Activated naive CD4-positive, alpha-beta T cell treated with anti-CD3 and anti-CD28 coated beads, Interleukin-2, amount 10 ng/mL, durations not matched to agents 7 days and 5 days (primary cell): ENCODE results near the gene GAL.
"Not testable (repeated sequence)": the region's sequence is repeated elsewhere in the genome, so short reads cannot be mapped to it uniquely, and the experiment has no call there.

Source experiments
- CTCF ChIA-PET: fragments of 350-600 bp; sonication (Branson Sonifier 250); formaldehyde crosslinking; loops from one replicate; lab custom pipeline; 2021; ENCODE audit warnings: antibody characterized with exemption; lab: Charles Lee
- DNase-seq: peaks from one replicate; pipeline ENCODE4 v3.0.0-alpha.2; 2020
- H3K27ac Mint-ChIP-seq: one replicate; pipeline ENCODE4 v1.8.0; 2021; ENCODE audit warnings: mild to moderate bottlenecking, moderate library complexity, mixed read lengths
- H3K27me3 Mint-ChIP-seq: one replicate; pipeline ENCODE4 v1.8.0; 2021; ENCODE audit warnings: mild to moderate bottlenecking, mixed read lengths
- H3K36me3 Mint-ChIP-seq: one replicate; pipeline ENCODE4 v1.8.0; 2021; ENCODE audit warnings: mixed read lengths
- H3K4me1 Mint-ChIP-seq: one replicate; pipeline ENCODE4 v1.8.0; 2021; ENCODE audit warnings: mixed read lengths
- H3K4me3 Mint-ChIP-seq: one replicate; pipeline ENCODE4 v1.8.0; 2021; ENCODE audit warnings: mild to moderate bottlenecking, moderate library complexity, mixed read lengths
- H3K9me3 Mint-ChIP-seq: one replicate; pipeline ENCODE4 v1.8.0; 2021; ENCODE audit warnings: mixed read lengths

The GAL gene, protein sequence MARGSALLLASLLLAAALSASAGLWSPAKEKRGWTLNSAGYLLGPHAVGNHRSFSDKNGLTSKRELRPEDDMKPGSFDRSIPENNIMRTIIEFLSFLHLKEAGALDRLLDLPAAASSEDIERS

DNA sequence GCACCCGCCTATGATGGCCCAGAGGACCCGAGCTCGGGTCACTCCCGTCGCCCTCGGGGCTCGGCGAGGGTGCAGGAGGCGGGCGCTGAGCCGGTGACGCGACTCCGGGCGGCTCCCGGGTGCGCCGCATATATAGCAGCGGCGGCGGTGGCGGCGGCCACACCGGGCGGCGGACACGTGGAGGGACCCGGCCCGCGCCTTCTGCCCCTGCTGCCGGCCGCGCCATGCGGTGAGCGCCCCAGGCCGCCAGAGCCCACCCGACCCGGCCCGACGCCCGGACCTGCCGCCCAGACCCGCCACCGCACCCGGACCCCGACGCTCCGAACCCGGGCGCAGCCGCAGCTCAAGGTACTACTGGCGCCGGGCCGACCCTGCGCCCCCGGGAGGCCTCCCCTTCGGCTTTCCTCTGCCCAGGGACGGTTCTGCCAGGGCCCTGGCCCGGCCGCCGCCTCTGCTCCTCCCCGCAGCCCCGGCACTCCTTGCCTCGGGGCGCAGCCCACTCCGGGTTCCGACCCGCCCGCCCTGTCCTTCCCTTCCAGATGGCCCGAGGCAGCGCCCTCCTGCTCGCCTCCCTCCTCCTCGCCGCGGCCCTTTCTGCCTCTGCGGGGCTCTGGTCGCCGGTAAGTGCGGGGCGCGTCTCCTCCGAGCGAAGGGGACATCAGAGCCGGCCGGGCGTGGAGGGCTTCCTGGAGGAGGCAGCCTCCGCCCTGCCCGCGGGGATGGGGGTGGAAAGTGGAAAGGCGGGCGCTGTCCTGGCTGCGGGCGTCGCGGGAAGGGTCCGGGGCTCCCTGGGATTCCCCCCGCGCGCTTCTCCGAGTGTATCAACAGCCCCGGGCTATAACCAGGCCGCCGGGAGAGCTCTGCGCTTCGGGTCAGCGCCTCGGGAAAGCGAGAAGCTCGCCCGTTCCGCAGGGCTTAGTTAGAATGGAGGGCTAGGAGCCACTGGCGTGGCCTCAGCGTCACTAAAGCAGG lies at the start of gene GAL:
Gene GAL, plus strand, starts transcription at position 160 of the 972 bp plus-strand sequence. Its CDS starts 380 bp downstream, at position 540.
- CTCF ChIA-PET: no interaction called here
- no peak within 1 kb of the TSS for H3K27ac Mint-ChIP-seq
- peaks cover 1% of the 10 kb centered on the region for H3K4me1 Mint-ChIP-seq
- no peaks in the 10 kb centered on the region for H3K36me3 Mint-ChIP-seq
- DNase-seq: no peak
- H3K9me3 Mint-ChIP-seq: no peaks in the 10 kb centered on the region
- H3K27me3 Mint-ChIP-seq: peaks cover 90% of the 10 kb centered on the region
- H3K4me3 Mint-ChIP-seq: no peak within 1 kb of the TSS

DNA sequence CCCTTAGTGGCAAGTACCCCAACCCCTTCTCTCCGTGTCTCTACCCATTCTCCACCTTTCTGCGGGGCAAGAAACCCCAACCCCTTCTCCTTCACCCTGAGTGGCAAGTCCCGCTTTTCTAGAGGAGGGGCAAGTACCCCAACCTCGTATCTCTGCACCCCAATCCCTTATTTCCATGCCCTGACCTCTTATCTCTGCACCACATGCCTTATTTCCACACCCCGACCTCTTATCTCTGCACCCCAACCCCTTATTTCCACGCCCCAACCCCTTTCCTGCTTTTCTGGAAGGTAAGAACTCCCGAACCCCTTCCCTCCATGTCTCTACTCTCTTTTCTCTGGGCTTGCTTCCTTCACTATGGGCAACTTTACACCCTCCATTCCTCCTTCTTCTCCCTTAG lies 49.7 kb upstream of the GAL start:
- DNase-seq, H3K36me3 Mint-ChIP-seq, H3K4me3 Mint-ChIP-seq, H3K9me3 Mint-ChIP-seq, CTCF ChIA-PET, H3K27ac Mint-ChIP-seq, H3K4me1 Mint-ChIP-seq: not testable (repeated sequence)
- H3K27me3 Mint-ChIP-seq: peaks cover 20% of the 10 kb centered on the region

DNA sequence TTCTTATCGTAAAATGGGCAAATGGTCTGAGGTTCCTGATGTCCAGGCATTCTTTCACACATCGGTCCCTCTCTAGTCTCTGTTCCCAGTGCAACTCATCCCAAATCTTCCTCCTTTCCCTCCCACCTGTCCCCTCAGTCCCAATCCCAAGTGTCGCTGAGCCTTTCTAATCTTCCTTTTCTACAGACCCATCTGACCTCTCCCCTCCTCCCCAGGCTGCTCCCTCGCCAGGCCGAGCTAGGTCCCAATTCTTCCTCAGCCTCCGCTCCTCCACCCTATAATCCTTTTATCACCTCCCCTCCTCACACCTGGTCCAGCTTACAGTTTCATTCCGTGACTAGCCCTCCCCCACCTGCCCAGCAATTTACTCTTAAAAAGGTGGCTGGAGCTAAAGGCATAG lies 49.2 kb upstream of the GAL start:
- H3K9me3 Mint-ChIP-seq, H3K36me3 Mint-ChIP-seq, H3K4me3 Mint-ChIP-seq, H3K27ac Mint-ChIP-seq, DNase-seq, H3K4me1 Mint-ChIP-seq: not testable (repeated sequence)
- peaks cover 24% of the 10 kb centered on the region for H3K27me3 Mint-ChIP-seq
- CTCF ChIA-PET: interaction anchor here (0.7 kb wide), 1 partner anchor 543 kb away, joined by 3 read pairs; no protein-coding TSS in a partner anchor

DNA sequence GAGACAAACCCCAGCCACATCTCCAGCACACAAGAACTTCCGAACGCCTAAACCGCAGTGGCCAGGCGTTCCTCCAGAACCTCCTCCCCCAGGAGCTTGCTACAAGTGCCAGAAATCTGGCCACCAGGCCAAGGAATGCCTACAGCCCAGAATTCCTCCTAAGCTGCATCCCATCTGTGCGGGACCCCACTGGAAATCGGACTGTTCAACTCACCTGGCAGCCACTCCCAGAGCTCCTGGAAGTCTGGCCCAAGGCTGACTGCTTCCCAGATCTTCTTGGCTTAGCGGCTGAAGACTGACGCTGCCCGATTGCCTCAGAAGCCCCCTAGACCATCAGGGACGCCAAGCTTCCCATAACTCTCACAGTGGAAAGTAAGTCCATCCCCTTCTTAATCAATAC lies 48.5 kb upstream of the GAL start:
- not testable (repeated sequence) for H3K9me3 Mint-ChIP-seq, H3K36me3 Mint-ChIP-seq, H3K27ac Mint-ChIP-seq, DNase-seq, H3K4me1 Mint-ChIP-seq, H3K4me3 Mint-ChIP-seq
- CTCF ChIA-PET: interaction anchor here (0.7 kb wide), 1 partner anchor 542 kb away, joined by 3 read pairs; no protein-coding TSS in a partner anchor
- peaks cover 30% of the 10 kb centered on the region for H3K27me3 Mint-ChIP-seq

DNA sequence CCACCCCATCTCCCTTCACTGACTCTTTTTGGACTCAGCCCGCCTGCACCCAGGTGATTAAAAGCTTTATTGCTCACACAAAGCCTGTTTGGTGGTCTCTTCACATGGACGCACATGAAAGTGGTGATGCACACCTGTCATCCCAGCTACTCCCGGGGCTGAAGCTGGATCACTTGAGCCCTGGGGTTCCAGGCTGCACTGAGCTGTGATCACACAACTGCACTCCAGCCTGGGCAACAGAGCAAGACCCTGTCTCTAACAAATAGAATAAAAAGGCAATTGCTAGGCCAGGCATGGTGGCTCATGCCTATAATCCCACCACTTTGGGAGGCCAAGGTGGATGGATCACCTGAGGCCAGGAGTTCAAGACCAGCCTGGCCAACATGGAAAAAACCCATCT lies 45.0 kb upstream of the GAL start:
- H3K9me3 Mint-ChIP-seq, H3K27ac Mint-ChIP-seq, H3K4me3 Mint-ChIP-seq, CTCF ChIA-PET, DNase-seq, H3K4me1 Mint-ChIP-seq, H3K36me3 Mint-ChIP-seq: not testable (repeated sequence)
- H3K27me3 Mint-ChIP-seq: peaks cover 37% of the 10 kb centered on the region

DNA sequence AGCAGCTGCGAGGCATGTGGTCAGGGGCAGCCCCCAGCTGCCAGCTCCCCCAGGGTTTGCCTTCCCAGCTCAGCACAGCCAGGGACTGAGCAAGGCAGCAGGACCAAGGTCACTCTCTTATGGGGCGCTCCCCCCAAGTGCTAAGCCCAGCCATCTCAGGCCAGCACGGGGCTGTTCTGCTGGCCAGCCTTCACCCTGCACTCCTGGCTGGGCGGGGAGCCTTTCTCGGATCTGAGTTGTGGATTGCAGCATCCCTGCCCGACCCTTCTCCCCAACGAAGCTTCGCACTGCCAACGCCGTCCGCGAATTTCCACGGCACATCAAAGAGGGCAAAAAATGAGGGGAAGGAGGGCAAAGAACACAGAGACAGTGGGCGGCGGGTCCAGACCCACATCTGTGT lies 42.5 kb upstream of the GAL start:
- H3K4me1 Mint-ChIP-seq: no peaks in the 10 kb centered on the region
- no peaks in the 10 kb centered on the region for H3K36me3 Mint-ChIP-seq
- CTCF ChIA-PET: no interaction called here
- peaks cover 8% of the 10 kb centered on the region for H3K9me3 Mint-ChIP-seq
- DNase-seq: no peak
- H3K27me3 Mint-ChIP-seq: peaks cover 36% of the 10 kb centered on the region
- no peak overlapping the region for H3K4me3 Mint-ChIP-seq
- no peak overlapping the region for H3K27ac Mint-ChIP-seq

DNA sequence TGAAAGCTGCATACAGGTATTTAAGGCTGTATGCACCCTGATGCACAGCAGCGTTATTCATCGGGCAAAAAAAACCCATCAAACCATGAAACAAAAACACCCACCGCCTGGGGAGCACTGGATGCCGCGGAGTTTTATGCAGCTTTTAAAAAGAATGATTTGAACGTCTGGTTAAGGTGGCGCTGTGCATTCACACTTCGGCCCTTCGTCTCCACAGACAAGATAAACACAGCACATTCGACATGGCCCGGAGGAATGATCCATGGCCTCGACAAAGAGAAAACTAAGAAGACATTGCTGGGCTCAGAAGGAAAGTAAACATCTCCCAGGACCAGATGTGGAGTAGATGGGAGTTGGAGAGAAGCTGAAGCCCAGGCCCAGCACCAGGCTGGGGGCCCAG lies 40.8 kb upstream of the GAL start:
- Mint-ChIP-seq H3K36me3 (no peaks in the 10 kb centered on the region), H3K4me1 (no peaks in the 10 kb centered on the region), H3K4me3 (no peak overlapping the region), H3K9me3 (peaks cover 16% of the 10 kb centered on the region), H3K27me3 (peaks cover 51% of the 10 kb centered on the region), H3K27ac (no peak overlapping the region)
- DNase-seq: no peak
- CTCF ChIA-PET: interaction anchor here (0.6 kb wide), 1 partner anchor 353 kb away, joined by 4 read pairs; no protein-coding TSS in a partner anchor

DNA sequence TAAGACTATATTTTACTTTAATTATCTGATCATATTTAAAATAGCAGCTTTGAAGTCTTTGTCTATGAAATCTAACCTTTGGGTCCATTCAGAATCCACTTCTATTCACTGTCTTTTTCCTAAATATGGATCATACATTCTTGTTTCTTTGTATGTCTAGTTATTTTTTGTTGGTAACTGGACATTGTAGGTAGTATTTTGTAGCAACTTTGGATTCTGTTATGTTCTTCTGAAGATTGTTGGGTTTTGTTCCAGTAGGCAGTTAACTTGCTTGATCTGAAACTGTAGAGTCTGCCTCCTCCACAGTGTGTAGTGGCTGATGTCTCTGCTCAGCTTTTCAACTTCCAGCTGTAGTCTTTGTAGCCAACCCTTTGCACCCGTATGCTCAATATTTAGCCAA lies 37.5 kb upstream of the GAL start:
- peaks cover 16% of the 10 kb centered on the region for H3K9me3 Mint-ChIP-seq
- no peaks in the 10 kb centered on the region for H3K36me3 Mint-ChIP-seq
- CTCF ChIA-PET: no interaction called here
- DNase-seq: no peak
- H3K4me3 Mint-ChIP-seq: no peak overlapping the region
- no peaks in the 10 kb centered on the region for H3K4me1 Mint-ChIP-seq
- no peak overlapping the region for H3K27ac Mint-ChIP-seq
- peaks cover 58% of the 10 kb centered on the region for H3K27me3 Mint-ChIP-seq

DNA sequence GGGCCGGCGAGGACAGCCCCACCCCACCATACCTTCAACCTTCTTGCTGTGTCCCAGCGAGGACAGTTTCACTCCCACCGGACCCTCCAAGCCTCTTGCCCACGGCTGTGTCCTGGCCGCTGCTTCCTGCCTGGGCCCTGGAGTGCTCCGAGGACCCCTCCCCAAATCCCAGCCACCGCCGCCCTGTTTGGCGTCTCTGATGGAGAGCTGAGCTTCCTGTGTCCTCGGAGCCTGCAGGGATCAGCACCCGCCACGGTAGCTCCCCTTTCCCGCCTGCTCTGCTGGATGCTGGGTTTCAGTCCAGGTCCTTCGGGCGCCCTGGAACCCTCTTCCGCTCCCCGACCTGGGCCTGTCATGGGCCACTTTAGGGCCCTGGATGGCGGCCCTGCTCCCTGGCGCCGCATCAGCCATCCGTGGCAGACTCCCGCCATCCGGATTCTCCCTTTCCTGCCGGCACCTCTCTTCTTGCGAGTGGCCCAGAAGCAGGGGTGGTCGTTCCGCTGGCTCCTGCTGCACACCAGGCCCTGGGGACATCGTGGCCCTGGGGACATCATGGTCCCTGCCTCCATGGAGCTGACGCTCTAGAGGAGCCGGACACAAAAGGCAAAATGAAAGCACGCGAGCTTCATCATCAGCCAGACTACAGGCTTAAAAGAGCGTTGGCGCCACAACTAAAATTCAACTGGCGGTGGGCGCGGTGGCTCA lies 34.3 kb upstream of the GAL start:
- Mint-ChIP-seq H3K4me3 (no peak overlapping the region), H3K27ac (no peak overlapping the region), H3K9me3 (peaks cover 14% of the 10 kb centered on the region), H3K36me3 (no peaks in the 10 kb centered on the region), H3K27me3 (peaks cover 58% of the 10 kb centered on the region), H3K4me1 (no peaks in the 10 kb centered on the region)
- no peak for DNase-seq
- CTCF ChIA-PET: no interaction called here

DNA sequence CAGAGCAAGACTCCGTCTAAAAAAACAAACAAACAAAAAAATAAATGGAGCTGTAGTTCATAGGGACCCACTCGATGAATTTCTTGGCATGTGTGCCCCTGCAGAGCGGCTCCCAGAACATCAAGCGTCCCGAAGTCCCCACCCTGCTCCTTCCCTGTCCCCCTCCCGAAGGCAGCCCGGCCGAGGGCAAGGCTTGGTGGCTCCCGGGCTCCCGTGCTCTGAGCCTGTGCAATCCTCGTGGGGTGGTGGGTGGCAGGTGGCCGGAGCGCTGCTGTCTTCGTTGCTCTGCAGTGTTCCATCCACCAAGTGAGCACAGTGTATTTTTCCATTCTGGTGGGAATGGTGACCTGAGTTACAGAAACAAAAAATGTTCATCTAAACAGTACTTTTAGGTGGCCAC lies 33.5 kb upstream of the GAL start:
- Mint-ChIP-seq H3K4me1 (no peaks in the 10 kb centered on the region), H3K9me3 (peaks cover 19% of the 10 kb centered on the region), H3K27me3 (peaks cover 51% of the 10 kb centered on the region), H3K36me3 (no peaks in the 10 kb centered on the region), H3K27ac (no peak overlapping the region), H3K4me3 (no peak overlapping the region)
- CTCF ChIA-PET: no interaction called here
- DNase-seq: no peak

DNA sequence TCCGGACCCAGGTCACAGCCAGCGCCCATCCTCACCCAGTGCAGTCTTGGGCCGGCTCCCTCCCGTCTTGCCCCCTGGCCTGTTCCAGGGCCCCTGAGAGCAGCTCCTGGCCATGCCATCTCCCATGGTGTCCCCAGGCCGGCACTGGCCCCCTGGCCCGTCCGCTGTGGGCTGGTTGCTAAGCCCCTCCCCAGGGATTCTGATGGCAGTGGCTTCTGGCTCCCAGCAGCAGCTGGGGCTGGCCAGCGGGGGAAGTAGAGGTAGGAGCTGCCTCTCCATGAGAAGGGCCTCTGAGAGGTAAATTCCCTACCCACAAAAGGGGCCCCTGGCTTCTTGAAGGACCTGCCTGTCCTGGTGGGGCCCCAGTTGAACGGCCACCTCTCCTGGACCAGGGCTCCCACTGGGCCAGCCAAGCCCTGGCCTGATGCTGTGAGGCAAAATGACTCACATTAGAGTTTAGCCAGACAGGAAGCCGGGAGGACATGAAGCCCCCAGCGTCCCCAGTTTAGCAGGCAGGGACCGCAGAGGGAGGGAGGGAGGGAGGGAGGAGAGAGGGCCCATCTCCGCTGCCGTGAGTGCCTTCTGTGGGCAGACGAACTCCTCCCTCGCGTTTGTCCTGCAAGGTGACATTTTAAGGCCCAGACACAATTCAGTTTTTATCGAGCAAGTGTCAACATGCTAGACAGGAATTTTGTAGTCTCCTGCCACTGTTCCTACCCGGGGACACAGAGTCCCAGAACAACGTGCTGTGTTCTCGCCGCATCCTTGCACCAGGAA lies 32.9 kb upstream of the GAL start:
- Mint-ChIP-seq H3K36me3 (no peaks in the 10 kb centered on the region), H3K4me1 (no peaks in the 10 kb centered on the region), H3K27ac (no peak overlapping the region), H3K27me3 (peaks cover 48% of the 10 kb centered on the region), H3K4me3 (no peak overlapping the region), H3K9me3 (peaks cover 16% of the 10 kb centered on the region)
- DNase-seq: no peak
- CTCF ChIA-PET: no interaction called here

DNA sequence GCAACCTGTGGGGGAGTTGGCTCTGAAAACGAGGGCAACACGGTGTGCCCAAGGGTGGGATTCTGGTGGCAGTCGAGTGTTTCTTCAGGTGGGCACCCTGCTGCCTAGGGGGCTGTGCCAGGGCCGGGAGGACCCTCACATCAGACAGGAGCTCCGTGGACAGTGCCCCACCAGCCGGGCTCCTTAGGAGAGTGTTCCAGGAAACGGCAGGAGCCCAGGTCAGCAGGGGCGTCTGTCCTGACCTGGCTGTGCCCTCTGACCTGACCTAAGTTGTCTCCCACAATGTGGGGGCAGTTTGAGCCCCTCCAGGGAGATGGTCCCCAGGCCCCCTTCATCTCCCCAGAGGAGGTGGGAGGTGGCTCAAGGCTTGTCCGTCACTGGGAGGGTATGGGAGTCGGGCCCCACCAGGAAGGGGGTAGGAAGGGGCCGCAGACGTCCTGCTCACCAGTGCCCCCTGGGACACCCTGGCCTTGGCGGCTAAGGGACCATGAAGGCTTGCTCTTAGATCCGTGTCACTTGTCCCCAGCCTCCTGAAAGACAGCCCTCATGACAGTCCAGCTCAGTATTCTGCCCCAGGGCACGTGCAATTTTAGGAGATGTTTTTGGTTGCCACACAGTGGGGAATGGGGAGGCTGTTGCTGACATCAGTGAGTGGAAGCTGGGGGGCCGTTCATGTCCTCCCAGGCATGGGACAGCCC lies 32.2 kb upstream of the GAL start:
- peaks cover 11% of the 10 kb centered on the region for H3K9me3 Mint-ChIP-seq
- no peak overlapping the region for H3K27ac Mint-ChIP-seq
- CTCF ChIA-PET: no interaction called here
- no peak for DNase-seq
- no peaks in the 10 kb centered on the region for H3K36me3 Mint-ChIP-seq
- H3K4me1 Mint-ChIP-seq: no peaks in the 10 kb centered on the region
- peaks cover 46% of the 10 kb centered on the region for H3K27me3 Mint-ChIP-seq
- H3K4me3 Mint-ChIP-seq: no peak overlapping the region

DNA sequence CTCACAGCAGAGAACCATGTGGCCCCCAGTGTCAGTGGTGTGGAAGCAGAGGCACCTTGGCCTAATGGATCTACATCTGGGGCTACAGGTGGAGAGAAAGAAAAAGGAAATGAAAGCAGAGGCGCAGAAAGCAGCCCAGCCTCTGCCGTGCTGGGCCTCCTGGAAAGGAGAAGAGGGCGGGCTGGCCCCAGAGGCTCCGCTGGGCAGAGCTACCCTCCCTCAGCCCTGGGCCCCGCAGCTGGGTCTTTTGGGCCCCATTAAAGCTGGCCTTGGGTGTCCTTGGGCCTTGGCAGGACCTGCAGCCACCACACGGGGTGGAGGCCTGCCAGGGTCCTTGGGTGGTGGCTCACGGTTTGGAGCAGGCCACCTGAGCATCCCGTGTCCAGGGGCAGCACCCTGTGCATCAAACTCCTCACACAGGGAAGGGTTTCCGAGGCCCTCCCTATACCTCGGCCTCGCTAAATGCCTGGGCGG lies 31.6 kb upstream of the GAL start:
- DNase-seq: no peak

More for the DNA sequence above, 31.6 kb upstream of the GAL start:
- H3K27me3 Mint-ChIP-seq: peaks cover 40% of the 10 kb centered on the region
- no peak overlapping the region for H3K27ac Mint-ChIP-seq
- H3K9me3 Mint-ChIP-seq: peaks cover 5% of the 10 kb centered on the region
- CTCF ChIA-PET: no interaction called here
- no peak overlapping the region for H3K4me3 Mint-ChIP-seq
- H3K36me3 Mint-ChIP-seq: no peaks in the 10 kb centered on the region
- H3K4me1 Mint-ChIP-seq: no peaks in the 10 kb centered on the region
